H9 (cell line): Measurements from ENCODE around the gene TWSG1. TPM values are rescaled to one million over a fixed set of nuclear protein-coding genes. Genes with fewer than 3 reads are reported as not detected.
"Not testable (repeated sequence)": the region's sequence is repeated elsewhere in the genome, so short reads cannot be mapped to it uniquely, and the experiment has no call there.

Experiments used
- DNase-seq: peaks from one replicate; pipeline ENCODE4 v3.0.0-alpha.2; 2017
- H2AFZ ChIP-seq: one replicate; pipeline ENCODE4 v1.6.1; 2013; ENCODE audit warnings: mild to moderate bottlenecking, low read length, control low read depth, moderate library complexity
- H2AK5ac ChIP-seq: 2 replicates; pipeline ENCODE4 v1.6.1; 2013; ENCODE audit warnings: low read length, control low read depth, mixed read lengths; ENCODE audit not compliant: insufficient read length
- H2BK120ac ChIP-seq: one replicate; pipeline ENCODE4 v1.6.1; 2013; ENCODE audit warnings: low read depth, mild to moderate bottlenecking, low read length, control low read depth, inconsistent platforms; ENCODE audit not compliant: poor library complexity, severe bottlenecking
- H2BK12ac ChIP-seq: 2 replicates; pipeline ENCODE4 v1.6.1; 2013; ENCODE audit warnings: low read length, control low read depth, mixed read lengths, low read depth; ENCODE audit not compliant: insufficient read length
- H2BK15ac ChIP-seq: 2 replicates; pipeline ENCODE4 v1.6.1; 2013; ENCODE audit warnings: low read depth, low read length, control low read depth
- H2BK20ac ChIP-seq: one replicate; pipeline ENCODE4 v1.6.1; 2013; ENCODE audit warnings: low read depth, mild to moderate bottlenecking, low read length, control low read depth, inconsistent platforms; ENCODE audit not compliant: poor library complexity, severe bottlenecking
- H2BK5ac ChIP-seq: 2 replicates; pipeline ENCODE4 v1.6.1; 2013; ENCODE audit warnings: low read length, control low read depth, mixed read lengths; ENCODE audit not compliant: insufficient read length
- H3K14ac ChIP-seq: 2 replicates; pipeline ENCODE4 v1.6.1; 2013; ENCODE audit warnings: low read length, control low read depth; ENCODE audit not compliant: insufficient read depth
- H3K18ac ChIP-seq: 2 replicates; pipeline ENCODE4 v1.6.1; 2013; ENCODE audit warnings: low read depth, mild to moderate bottlenecking, mixed read lengths, low read length, control low read depth; ENCODE audit not compliant: insufficient read length
- H3K23ac ChIP-seq: 2 replicates; pipeline ENCODE4 v1.6.1; 2013; ENCODE audit warnings: low read length, control low read depth, mixed read lengths, low read depth; ENCODE audit not compliant: insufficient read length
- H3K23me2 ChIP-seq: 2 replicates; pipeline ENCODE4 v1.6.1; 2013; ENCODE audit warnings: low read depth, mild to moderate bottlenecking, mixed read lengths, low read length, control low read depth; ENCODE audit not compliant: insufficient read length, poor library complexity, severe bottlenecking
- H3K27ac ChIP-seq: 2 replicates; pipeline ENCODE4 v1.5.1; 2013; ENCODE audit warnings: low read length, control low read depth, mixed read lengths, low read depth; ENCODE audit not compliant: insufficient read length
- H3K27me3 ChIP-seq: 2 replicates; pipeline ENCODE4 v1.6.1; 2013; ENCODE audit warnings: low read length, control low read depth, inconsistent platforms; ENCODE audit not compliant: insufficient read depth
- H3K4ac ChIP-seq: 2 replicates; pipeline ENCODE4 v1.6.1; 2013; ENCODE audit warnings: low read depth, mild to moderate bottlenecking, control low read depth, inconsistent platforms, low read length, moderate library complexity
- H3K4me1 ChIP-seq: 2 replicates; pipeline ENCODE4 v1.6.1; 2013; ENCODE audit warnings: low read length, control low read depth, inconsistent platforms; ENCODE audit not compliant: insufficient read depth
- H3K4me2 ChIP-seq: 2 replicates; pipeline ENCODE4 v1.6.1; 2013; ENCODE audit warnings: low read length, control low read depth, mixed read lengths; ENCODE audit not compliant: insufficient read length, insufficient read depth
- H3K56ac ChIP-seq: 2 replicates; pipeline ENCODE4 v1.6.1; 2013; ENCODE audit warnings: low read depth, mild to moderate bottlenecking, mixed read lengths, low read length, control low read depth; ENCODE audit not compliant: insufficient read length
- H3K79me1 ChIP-seq: 2 replicates; pipeline ENCODE4 v1.6.1; 2013; ENCODE audit warnings: low read depth, mild to moderate bottlenecking, moderate library complexity, low read length, control low read depth, inconsistent platforms; ENCODE audit not compliant: insufficient read depth, poor library complexity, severe bottlenecking
- H3K79me2 ChIP-seq: 2 replicates; pipeline ENCODE4 v1.6.1; 2013; ENCODE audit warnings: low read length, control low read depth, inconsistent platforms; ENCODE audit not compliant: insufficient read depth
- H3K9ac ChIP-seq: 2 replicates; pipeline ENCODE4 v1.6.1; 2013; ENCODE audit warnings: low read length, control low read depth, mixed read lengths; ENCODE audit not compliant: insufficient read length; ENCODE audit errors: extremely low read depth
- H3K9me3 ChIP-seq: one replicate; pipeline ENCODE4 v1.6.1; 2013; ENCODE audit warnings: low read depth, low read length, inconsistent platforms; ENCODE audit not compliant: control insufficient read depth
- H3T11ph ChIP-seq: one replicate; pipeline ENCODE4 v1.6.1; 2013; ENCODE audit warnings: mild to moderate bottlenecking, low read length, control low read depth, inconsistent platforms
- H4K20me1 ChIP-seq: one replicate; pipeline ENCODE4 v1.6.1; 2013; ENCODE audit not compliant: control insufficient read depth, insufficient read length, insufficient read depth
- H4K5ac ChIP-seq: 2 replicates; pipeline ENCODE4 v1.6.1; 2013; ENCODE audit warnings: low read depth, mild to moderate bottlenecking, mixed read lengths, low read length, control low read depth; ENCODE audit not compliant: insufficient read length
- H4K8ac ChIP-seq: replicated peaks from 2 replicates; pipeline ENCODE4 v1.6.1; 2013; ENCODE audit warnings: low read length, control low read depth, mixed read lengths, low read depth; ENCODE audit not compliant: insufficient read length
- H4K91ac ChIP-seq: 2 replicates; pipeline ENCODE4 v1.6.1; 2013; ENCODE audit warnings: low read depth, mild to moderate bottlenecking, moderate library complexity, mixed read lengths, low read length, control low read depth; ENCODE audit not compliant: insufficient read length
- H3K27ac Mint-ChIP-seq, 3 experiments: 2 replicates in 2 of 3; 3 replicates in 1 of 3; pipeline ENCODE4 v1.8.0; 2020 to 2021; ENCODE audit warnings: mixed read lengths in 3 of 3, mild to moderate bottlenecking in 1 of 3, moderate library complexity in 1 of 3
- H3K27me3 Mint-ChIP-seq: 2 replicates; pipeline ENCODE4 v1.8.0; 2021; ENCODE audit warnings: low read depth, mild to moderate bottlenecking, moderate library complexity, mixed read lengths
- H3K36me3 Mint-ChIP-seq, 3 experiments: 2 replicates in 2 of 3; 3 replicates in 1 of 3; pipeline ENCODE4 v1.8.0; 2020 to 2021; ENCODE audit warnings: low read depth in 3 of 3, mixed read lengths in 3 of 3; ENCODE audit not compliant: insufficient read depth in 1 of 3
- H3K4me1 Mint-ChIP-seq, 2 experiments: 2 replicates each; pipeline ENCODE4 v1.8.0; 2020; ENCODE audit warnings: mixed read lengths in 2 of 2
- H3K4me3 Mint-ChIP-seq, 2 experiments: 2 replicates in 1 of 2; 3 replicates in 1 of 2; pipeline ENCODE4 v1.8.0; 2020 to 2021; ENCODE audit warnings: mild to moderate bottlenecking in 2 of 2, mixed read lengths in 2 of 2, moderate library complexity in 1 of 2
- H3K9me3 Mint-ChIP-seq, 2 experiments: 2 replicates in 1 of 2; 3 replicates in 1 of 2; pipeline ENCODE4 v1.8.0; 2020; ENCODE audit warnings: mild to moderate bottlenecking in 2 of 2, mixed read lengths in 2 of 2, moderate library complexity in 1 of 2
- WGBS: extraction: QIAGEN DNeasy Blood & Tissue Kit; methylation state at CpG from one replicate; pipeline ENCODE4 v1.1.7; 2013; ENCODE audit warnings: missing lambda C conversion rate, low lambda C conversion rate, mixed read lengths; ENCODE audit not compliant: insufficient read length; ENCODE audit errors: extremely low coverage; 5-methylcytosine and 5-hydroxymethylcytosine counted together
- total RNA-seq: library from RNA; stranded (reverse); gene quantifications from 2 replicates; pipeline ENCODE4 v1.2.1, GENCODE V29; 2021
- TF ChIP-seq, protein P1 (sequence below): fragments of 200-600 bp; sonication (generic); conservative IDR thresholded peaks from 3 replicates; pipeline ENCODE4 v1.8.0; 2021; ENCODE audit warnings: antibody characterized with exemption, mild to moderate bottlenecking

The TWSG1 gene
- total RNA-seq, 1 experiment from 2014 or later, result 25.7 TPM

DNA sequence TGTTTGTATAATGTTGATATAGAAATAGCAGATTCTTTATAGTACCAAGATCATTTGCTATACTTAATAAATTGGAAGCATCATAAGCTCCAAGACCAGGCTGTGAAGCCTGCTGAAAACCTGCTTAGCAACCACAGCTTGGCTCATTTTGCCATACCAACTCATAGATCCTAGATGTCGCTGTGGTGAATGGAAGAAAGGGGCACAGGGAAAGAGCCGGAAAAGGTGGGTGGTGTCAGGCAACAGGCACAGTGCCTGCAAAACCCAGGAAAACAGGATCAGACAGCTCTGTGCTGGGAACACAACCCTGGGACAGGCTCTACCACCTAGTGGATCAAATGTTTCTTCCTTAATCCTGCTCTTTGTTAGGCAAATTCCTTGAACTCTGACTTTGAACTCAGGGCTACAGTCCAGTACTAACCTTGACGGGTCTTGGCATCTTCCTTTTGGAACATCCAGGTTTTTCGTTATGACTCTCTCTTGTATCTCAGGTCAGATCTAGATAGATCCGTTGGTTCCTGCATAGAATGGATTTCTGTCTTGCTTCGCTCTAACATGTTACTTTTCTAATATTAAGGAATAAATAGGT, 31.6 kb downstream of the TWSG1 start:
- WGBS, result no CpG with 5 or more reads among the region's 6 CpGs
- Histone ChIP-seq H4K8ac (no peak overlapping the region), H3K18ac (no peak overlapping the region), H3K27ac (no peak overlapping the region), H3K4ac (no peak overlapping the region), H3K14ac (no peak overlapping the region), H4K5ac (no peak overlapping the region), H3K23ac (no peak overlapping the region), H2BK20ac (no peak overlapping the region), H2AK5ac (no peak overlapping the region), H4K20me1 (no peaks in the 10 kb centered on the region), H3K4me2 (no peak overlapping the region), H2BK120ac (no peak overlapping the region), H3K56ac (no peak overlapping the region), H3K79me2 (no peaks in the 10 kb centered on the region), H2BK12ac (no peak overlapping the region), H3K9ac (no peak overlapping the region), H3K9me3 (no peaks in the 10 kb centered on the region), H4K91ac (no peak overlapping the region), H2BK5ac (no peak overlapping the region), H3K27me3 (no peaks in the 10 kb centered on the region), H3T11ph (no peak overlapping the region), H2BK15ac (no peak overlapping the region), H3K79me1 (no peaks in the 10 kb centered on the region), H3K23me2 (no peaks in the 10 kb centered on the region), H2AFZ (no peak overlapping the region), H3K4me1 (no peaks in the 10 kb centered on the region)
- TF ChIP-seq, protein P1, sequence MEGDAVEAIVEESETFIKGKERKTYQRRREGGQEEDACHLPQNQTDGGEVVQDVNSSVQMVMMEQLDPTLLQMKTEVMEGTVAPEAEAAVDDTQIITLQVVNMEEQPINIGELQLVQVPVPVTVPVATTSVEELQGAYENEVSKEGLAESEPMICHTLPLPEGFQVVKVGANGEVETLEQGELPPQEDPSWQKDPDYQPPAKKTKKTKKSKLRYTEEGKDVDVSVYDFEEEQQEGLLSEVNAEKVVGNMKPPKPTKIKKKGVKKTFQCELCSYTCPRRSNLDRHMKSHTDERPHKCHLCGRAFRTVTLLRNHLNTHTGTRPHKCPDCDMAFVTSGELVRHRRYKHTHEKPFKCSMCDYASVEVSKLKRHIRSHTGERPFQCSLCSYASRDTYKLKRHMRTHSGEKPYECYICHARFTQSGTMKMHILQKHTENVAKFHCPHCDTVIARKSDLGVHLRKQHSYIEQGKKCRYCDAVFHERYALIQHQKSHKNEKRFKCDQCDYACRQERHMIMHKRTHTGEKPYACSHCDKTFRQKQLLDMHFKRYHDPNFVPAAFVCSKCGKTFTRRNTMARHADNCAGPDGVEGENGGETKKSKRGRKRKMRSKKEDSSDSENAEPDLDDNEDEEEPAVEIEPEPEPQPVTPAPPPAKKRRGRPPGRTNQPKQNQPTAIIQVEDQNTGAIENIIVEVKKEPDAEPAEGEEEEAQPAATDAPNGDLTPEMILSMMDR, result peak; percentile 65
- Mint-ChIP-seq H3K27me3 (no peaks in the 10 kb centered on the region), H3K27ac (no peak overlapping the region), H3K36me3 (peaks cover 14 to 30% (median 22%) of the 10 kb centered on the region in 3 experiments), H3K4me1 (peaks cover 12 to 14% of the 10 kb centered on the region in 2 experiments), H3K9me3 (peaks cover 6 to 10% of the 10 kb centered on the region in 2 experiments), H3K4me3 (no peak overlapping the region)
- peak; percentile 82 for DNase-seq

DNA sequence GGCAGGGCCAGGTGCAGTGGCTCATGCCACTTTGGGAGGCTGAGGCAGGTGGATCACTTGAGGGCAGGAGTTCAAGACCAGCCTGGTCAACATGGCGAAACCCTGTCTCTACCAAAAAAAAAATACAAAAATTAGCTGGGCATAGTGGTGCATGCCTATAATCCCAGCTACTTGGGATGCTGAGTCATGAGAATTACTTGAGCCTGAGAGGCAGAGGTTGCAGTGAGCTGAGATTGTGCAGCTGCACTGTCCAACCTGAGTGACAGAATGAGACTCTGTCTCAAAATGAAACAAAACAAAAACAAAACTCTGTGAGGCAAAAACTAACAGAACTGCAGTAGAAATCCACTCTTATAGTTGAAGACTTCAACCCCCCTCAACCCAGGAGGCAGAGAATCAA, 38.7 kb downstream of the TWSG1 start:
- H3K4me3 Mint-ChIP-seq, H3K9me3 ChIP-seq, H4K91ac ChIP-seq, H3K27ac Mint-ChIP-seq, H3K79me1 ChIP-seq, H4K20me1 ChIP-seq, H2AK5ac ChIP-seq, H2BK120ac ChIP-seq, H3K23me2 ChIP-seq, H2AFZ ChIP-seq, H2BK15ac ChIP-seq, H3K14ac ChIP-seq, H3K27me3 Mint-ChIP-seq, DNase-seq, H2BK20ac ChIP-seq, H2BK5ac ChIP-seq, H3K56ac ChIP-seq, H2BK12ac ChIP-seq, H3K27ac ChIP-seq, H3K18ac ChIP-seq, H3K9me3 Mint-ChIP-seq, H3K4ac ChIP-seq, H3K79me2 ChIP-seq, H3K23ac ChIP-seq, H3K4me2 ChIP-seq, H4K5ac ChIP-seq, H3K4me1 Mint-ChIP-seq, H3T11ph ChIP-seq, H3K9ac ChIP-seq, H3K27me3 ChIP-seq, H3K4me1 ChIP-seq, H4K8ac ChIP-seq: not testable (repeated sequence)
- peaks cover 5 to 39% (median 5%) of the 10 kb centered on the region in 3 experiments for H3K36me3 Mint-ChIP-seq
- WGBS, result no CpG with 5 or more reads among the region's 1 CpG
